Hematopoietic multipotent progenitor cell treated with erythropoietin and hydrocortisone succinate and interleukin-3 and kit ligand, for 6 days (in vitro differentiated cells): ENCODE measurements around the gene ITFG2.
"Not testable (repeated sequence)": the region's sequence is repeated elsewhere in the genome, so short reads cannot be mapped to it uniquely, and the experiment has no call there.

Experiments used
- DNase-seq: peaks from one replicate; pipeline ENCODE4 v3.0.0-alpha.2; 2015

ITFG2 gene

GRCh38 chr12:2812290-2813213 lies at the start of gene ITFG2:
Gene ITFG2, plus strand, starts transcription at chr12:2812668. Its CDS starts 93 bp downstream, at chr12:2812761.
- DNase-seq = peak; percentile 100

- no peak for DNase-seq
Measured at GRCh38 chr12:2764398-2764797, 48.1 kb upstream of the ITFG2 start.

GRCh38 chr12:2765052-2765451 lies 47.4 kb upstream of the ITFG2 start:
- no peak for DNase-seq

- no peak for DNase-seq
Measured at GRCh38 chr12:2765608-2766007, 46.9 kb upstream of the ITFG2 start.

GRCh38 chr12:2768224-2768961 lies 44.1 kb upstream of the ITFG2 start:
- DNase-seq = no peak

GRCh38 chr12:2769866-2770533 lies 42.5 kb upstream of the ITFG2 start:
- no peak for DNase-seq

GRCh38 chr12:2770544-2770943 lies 41.9 kb upstream of the ITFG2 start:
- DNase-seq = not testable (repeated sequence)

- DNase-seq = no peak
Measured at GRCh38 chr12:2772370-2772769, 40.1 kb upstream of the ITFG2 start.

GRCh38 chr12:2773199-2773875 lies 39.1 kb upstream of the ITFG2 start:
- no peak for DNase-seq

- no peak for DNase-seq
Measured at GRCh38 chr12:2775431-2775830, 37.0 kb upstream of the ITFG2 start.

- no peak for DNase-seq
Measured at GRCh38 chr12:2776129-2776806, 36.2 kb upstream of the ITFG2 start.

- peak; percentile 47 for DNase-seq
Measured at GRCh38 chr12:2779281-2779680, 33.2 kb upstream of the ITFG2 start.

GRCh38 chr12:2783936-2784600 lies 28.4 kb upstream of the ITFG2 start:
- peak; percentile 83 for DNase-seq

- no peak for DNase-seq
Measured at GRCh38 chr12:2785017-2785416, 27.5 kb upstream of the ITFG2 start.

- no peak for DNase-seq
Measured at GRCh38 chr12:2791089-2791488, 21.4 kb upstream of the ITFG2 start.

- peak; percentile 79 for DNase-seq
Measured at GRCh38 chr12:2792671-2793500, 19.6 kb upstream of the ITFG2 start.

GRCh38 chr12:2793561-2793960 lies 18.9 kb upstream of the ITFG2 start:
- no peak for DNase-seq

GRCh38 chr12:2794191-2794735 lies 18.2 kb upstream of the ITFG2 start:
- DNase-seq = peak; percentile 15

GRCh38 chr12:2794736-2795289 lies 17.7 kb upstream of the ITFG2 start, which contains the start of gene FKBP4:
Gene FKBP4, plus strand, starts transcription at chr12:2794970. Its CDS starts 170 bp downstream, at chr12:2795140.
- DNase-seq = peak; percentile 96
